ENCODE data around the gene SELENON. TPM values are rescaled to one million over a fixed set of nuclear protein-coding genes. Genes with fewer than 3 reads are reported as not detected.

SELENON gene
- total RNA-seq, 1 experiment from 2014 or later: 21.7 TPM

DNA sequence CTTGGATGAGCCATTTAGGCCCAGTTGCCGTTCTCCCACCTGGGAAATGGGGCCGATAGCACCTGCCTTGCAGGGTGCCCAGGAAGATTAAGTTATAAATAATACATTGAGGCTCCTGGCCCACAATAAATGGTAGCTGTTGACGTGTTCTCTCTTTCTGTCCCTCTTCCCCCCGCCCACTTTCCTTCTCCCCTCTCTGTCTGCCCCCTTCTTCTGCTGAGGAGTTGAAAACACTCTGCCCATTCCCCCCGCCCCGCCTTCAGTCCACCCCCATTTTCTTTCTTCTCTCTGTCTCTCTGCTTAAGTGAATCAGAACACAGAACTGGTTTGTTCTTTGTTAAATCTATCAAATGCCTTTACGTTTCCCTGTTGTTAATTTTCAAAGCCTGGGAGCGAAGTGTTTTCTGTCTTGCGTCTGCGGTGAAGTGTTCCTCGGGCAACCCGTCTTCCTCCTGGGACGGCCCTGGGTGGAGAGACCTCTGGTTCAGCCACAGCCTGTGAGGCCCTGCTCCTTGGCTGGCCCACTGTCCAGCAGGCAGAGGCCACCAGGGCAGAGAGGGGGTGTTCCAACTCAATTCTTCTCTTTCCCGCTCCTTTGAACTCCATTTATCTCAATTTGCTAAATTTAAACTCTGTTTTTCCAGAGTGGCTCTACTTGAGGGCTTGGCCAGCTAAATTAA is 29.3 kb upstream of the SELENON start:
- no peak for DNase-seq (ENCODE audit: low spot score)

DNA sequence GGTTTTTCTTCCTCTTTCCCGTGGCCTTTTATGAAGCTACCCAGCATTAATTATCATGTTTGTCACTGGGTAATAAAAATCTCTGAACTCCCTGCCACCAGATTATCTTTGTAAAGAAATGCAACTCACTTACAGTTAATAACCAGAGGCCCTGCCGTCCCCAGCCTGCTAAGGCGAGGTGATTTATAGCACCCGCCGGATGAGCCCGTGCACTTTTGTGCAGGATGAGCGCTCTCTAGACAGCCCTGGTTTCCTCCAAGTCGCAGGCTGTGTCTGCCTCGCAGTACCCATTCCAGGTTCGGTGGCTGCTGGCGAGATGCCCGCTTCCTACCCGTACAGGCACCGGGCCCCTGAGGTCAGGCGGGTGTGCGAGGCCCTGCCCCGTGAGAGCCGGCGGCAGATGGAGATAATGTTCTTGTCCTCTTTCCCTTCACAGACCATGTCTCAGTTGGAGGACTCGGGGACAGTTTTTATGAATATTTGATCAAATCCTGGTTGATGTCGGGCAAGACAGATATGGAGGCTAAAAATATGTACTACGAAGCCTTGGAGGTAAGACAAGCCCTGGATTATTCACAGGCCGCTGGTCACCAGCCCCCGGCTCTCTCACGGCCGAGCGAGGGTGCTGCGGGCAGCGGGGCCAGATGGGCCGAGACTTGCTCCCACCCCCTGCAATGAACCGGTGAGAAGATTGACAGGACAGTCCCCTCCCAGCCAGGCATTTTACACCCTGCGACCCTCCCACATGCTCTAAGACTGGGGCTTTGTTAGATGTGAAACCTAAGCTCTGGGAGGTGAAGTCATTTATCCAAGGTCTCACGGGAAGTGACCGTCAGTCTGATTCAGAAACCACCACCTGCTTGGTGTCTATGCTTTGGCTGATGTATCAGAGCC is 28.5 kb upstream of the SELENON start:
- DNase-seq (ENCODE audit: low spot score): peak; percentile 34

GRCh38 chr1:25772164-25772563 is 27.8 kb upstream of the SELENON start:
- DNase-seq (ENCODE audit: low spot score): no peak

DNA sequence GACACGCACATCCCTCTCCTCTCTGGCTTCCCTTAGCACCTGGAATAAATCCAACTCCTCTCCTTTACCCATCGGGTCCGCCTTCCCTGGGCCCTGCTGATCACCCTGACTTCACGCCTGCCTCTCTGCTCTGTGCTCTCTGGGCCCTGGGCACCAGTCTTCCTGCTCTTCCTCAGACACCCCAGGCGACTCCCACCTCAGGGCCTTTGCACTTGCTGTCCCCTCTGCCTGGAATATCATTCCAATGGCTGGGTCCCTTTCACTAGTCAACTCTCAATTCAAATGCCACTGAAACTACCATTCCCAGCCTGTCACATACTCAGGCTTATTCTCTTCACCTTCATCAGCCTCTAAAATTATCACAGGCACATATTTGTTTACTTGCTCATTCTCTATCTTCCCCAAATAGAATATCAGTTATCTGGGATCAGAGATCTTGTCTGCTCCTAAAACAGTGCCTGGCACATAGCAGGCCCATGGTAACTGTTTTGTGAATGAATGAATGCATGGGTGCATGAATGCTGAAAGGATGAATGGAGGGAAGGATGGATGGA is 27.2 kb upstream of the SELENON start:
- no peak for DNase-seq (ENCODE audit: low spot score)

DNA sequence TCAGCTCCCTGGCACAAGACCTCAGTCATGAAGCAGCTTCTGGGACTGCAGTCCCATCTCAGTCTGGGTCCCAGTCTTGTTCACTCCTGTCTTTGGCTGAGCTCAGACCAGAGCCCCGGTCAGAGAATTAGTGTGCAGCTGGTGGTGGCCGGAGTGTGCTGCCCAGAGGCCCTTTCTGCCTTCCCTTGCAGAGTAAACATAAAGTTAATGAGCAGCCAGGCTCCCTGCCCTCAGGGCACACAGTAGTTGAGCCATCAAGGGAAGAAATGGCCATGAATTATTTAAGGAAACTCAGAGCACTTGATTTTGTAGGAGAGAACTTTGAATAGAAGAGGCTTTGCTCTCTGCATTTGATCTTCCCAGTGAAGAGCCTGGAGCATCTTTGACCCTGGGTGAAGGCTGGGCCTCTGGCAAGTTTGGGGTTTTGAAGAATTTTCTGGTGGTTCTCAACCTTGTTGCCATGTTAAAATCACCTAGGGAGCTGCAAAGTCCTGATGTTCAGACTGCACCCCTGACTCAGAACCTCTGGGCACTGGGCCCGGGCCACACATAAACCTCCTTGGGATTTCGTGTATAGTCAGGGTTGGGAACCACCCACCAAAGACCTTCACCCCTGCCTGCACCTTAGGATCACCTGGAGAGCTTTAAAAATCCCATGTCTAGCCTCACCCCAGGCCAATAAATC is 26.4 kb upstream of the SELENON start:
- DNase-seq (ENCODE audit: low spot score): no peak

DNA sequence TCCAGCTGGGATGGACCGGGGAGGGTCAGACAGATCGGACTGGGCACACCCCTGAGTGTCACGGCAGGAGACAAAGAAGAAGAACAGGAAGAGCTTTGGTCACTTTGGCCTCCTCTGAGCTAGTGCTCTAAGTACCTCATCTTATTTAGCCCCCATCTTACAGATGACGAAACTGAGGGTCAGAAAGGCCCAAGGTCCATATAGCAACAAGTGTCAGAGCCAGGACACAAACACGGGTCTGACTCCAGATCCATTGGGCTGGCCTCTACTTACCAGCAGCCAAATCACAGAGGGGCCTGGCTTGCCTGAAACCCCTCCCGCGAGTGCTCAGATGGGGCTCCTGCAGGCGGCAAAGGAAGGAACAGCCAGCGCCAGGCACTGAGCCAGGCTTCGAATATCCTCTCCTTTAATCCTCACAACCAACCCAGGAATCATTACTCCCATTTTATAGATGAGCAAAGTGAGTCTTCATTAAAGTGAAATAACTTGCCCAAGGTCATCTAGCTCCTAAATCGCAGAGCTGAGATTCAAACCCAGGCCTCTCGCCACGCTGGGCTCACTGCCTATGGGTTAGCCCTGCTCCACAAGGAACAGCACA is 25.7 kb upstream of the SELENON start:
- DNase-seq (ENCODE audit: low spot score): no peak

DNA sequence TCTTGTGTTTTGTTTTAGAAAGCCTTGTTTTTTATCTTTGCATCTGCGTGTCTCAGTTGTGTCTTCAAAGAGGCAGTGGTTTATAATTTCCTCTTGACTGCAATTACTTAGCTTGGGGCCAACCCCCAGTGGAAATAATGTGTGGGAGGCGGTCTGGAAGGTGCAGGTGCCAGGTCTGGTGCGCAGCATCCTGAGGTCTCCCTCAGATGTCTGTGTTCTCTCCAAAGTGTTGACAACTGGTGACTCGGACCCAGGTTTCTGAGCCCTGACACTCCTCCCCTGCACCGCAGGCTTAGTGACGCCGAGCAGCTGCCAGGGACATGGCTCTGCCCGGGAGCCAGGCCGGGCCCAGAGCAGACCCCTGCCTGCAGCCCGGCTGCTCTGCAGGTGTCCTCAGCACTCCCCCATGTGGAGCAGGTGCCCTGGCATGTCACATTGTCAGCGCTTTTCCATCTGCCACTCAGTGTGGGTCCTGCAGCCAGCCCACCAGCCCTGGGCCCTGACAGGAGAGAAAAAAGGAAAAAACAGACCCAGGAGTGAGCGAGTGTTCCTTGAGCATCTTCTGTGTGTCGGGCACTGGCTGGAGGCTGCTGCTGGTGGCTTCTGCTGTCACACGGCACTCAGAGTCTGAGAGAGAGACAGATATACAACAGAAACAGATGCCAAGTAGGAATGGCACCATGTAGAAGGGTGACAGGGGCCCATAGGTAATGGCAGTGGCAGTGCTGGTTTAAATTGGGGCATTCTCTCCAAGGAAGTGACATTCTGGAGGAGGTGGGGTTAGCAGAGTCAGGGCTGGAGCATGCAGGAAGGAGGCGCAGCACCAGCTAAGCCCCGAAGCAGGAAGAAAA is 24.8 kb upstream of the SELENON start:
- no peak for DNase-seq (ENCODE audit: low spot score)

DNA sequence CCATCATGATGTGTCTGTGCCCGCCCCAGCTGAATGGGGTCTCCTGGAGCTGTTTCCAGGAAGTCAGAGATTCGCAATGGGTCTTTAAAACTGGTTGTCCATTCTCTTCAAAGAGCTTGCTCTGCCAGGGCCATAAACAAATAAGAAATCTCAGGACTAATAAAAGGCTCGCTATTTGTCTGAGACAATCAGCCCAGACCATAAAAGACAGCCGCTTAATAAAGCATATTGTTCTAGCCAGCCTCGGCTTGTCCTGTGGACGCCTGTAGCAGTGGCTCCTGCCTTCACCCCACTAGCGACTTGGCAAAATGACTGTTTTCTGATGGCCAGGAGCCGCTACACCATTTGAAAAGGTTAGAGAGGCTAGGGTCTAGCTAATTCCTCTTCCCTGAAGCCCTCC is 20.6 kb upstream of the SELENON start:
- no peak for DNase-seq (ENCODE audit: low spot score)

DNA sequence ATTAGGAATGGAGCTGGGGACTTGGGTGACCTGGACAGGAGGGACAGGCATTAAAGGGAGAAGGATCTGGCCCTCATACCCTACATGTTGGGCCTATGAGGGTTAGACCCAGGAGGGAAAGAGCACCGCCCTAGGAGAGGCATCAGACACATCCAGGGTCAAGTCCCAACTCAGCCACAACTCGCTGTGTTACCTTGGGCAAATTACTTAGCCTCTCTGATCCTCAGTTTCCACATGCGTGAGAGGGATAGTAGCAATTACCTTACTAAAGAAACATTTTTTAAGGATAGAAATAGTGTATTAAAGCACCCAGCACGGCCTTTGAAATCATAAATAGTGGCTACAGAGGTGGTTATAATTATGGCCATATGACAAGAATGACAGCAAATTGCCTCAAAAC is 20.1 kb upstream of the SELENON start:
- no peak for DNase-seq (ENCODE audit: low spot score)

DNA sequence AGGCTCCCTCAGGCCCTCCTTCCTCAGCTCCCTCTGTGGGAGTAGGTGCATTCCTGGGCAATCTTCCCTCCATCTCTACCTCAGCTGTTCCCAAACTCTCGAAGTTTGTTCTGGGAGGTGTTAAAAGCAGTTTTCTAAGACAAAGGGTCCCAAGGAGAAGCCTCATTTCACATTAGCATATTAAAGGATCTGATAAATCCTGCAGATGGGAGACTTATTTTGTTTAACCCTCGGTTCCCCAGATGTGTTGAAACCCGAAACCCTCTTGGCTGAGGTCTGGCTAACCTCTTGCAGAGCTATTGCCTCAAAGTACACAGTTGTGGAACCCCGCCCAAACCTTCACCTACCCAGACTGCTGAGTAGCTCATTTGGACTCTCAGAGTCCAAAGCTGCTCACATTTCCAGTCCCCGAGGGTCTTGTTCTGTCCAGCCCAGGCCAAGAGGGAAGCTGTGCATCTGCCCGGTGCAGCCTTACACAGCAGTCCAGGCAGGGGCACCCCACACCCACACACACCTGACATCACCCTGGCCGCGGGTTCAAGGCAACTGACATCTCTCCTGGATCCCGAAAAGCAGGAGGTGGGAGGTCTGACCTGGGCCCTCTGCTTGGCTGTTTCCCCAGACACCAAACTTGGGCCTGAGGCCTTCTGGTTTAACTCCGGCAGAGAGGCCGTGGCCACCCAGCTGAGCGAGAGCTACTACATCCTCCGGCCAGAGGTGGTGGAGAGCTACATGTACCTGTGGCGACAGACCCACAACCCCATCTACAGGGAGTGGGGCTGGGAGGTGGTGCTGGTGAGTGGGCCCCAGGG is 19.5 kb upstream of the SELENON start:
- DNase-seq (ENCODE audit: low spot score): no peak

- DNase-seq (ENCODE audit: low spot score): no peak
Measured at GRCh38 chr1:25781130-25781433, 18.9 kb upstream of the SELENON start.

DNA sequence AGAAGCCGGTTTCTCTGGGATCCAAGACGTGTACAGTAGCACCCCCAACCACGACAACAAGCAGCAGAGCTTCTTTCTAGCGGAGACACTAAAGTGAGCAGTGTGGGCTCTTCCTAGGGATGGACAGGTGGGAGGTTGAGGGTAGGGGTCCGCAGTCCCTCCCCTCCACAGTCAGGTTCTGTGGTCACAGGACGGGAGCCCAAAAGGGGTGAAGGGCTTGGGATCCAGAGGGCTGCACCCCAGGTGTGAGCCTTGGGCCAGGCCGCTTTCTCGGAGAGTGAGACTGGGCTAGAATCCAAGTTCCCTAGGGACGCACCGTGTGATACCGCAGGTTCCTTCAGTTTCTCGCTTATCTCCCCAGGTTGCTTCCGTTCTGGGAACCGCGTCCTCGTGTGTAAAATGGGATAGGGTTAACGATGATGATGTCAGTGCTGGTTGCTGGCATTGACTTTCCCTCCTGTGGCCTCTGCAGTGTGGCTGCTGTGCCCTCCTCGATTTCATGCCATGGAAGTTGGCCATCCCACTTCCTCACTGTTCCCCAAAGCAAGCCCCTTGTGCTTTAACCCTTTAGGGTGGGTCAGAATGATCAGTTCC is 17.3 kb upstream of the SELENON start:
- no peak for DNase-seq (ENCODE audit: low spot score)

GRCh38 chr1:25784575-25785051 is 15.4 kb upstream of the SELENON start:
- DNase-seq (ENCODE audit: low spot score): peak; percentile 46

DNA sequence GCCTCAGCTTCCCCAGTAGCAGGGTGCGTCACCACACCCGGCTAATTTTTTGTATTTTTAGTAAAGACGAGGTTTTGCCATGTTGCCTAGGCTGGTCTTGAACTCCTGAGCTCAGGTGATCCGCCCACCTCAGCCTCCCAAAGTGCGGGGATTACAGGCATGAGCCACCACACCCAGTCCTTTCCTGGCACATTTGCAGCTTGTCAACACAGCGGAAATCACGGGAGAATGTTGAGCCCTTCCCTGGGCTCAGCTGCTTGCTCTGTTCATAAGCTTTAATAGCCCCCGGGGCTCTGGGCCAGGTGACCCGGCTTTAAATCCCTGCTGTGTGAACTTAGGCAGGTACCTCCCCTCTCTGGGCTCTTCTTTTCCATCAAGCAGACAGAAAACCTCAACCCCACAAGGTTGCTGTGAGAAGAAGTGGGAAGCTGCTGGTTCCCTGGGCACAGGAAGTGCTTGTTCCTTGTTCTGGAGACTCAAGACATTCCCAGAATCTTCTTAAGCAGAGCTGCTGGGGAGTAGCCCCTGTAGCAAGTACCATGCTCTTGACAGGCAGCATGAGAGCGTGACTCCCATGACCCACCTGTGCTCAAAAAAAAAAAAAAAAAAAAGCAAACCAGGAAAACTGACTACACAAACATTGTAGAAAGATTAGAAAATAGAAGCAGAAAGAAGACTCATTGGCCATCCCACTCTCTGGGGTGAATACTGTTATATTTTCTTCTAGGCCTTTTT is 14.5 kb upstream of the SELENON start:
- DNase-seq (ENCODE audit: low spot score): no peak

- DNase-seq (ENCODE audit: low spot score): no peak
Measured at GRCh38 chr1:25786887-25787759, 12.9 kb upstream of the SELENON start.

DNA sequence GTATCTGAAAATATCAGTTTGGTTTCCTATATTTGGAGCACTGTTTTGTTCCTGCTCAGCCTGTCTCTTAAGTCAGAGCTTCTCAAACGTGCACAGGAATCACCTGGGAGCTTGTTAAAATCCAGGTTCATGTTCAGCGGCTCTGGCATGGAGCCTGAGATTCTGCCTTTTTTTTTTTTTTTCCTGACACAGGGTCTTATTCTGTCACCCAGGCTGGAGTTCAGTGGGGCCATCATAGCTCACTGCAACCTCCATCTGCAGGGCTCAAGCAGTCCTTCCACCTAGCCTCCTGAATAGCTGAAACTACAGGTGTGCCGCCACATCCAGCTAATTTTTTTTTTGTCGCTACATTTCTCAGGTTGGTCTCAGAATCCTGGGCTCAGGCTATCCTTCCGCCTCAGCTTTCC is 12.2 kb upstream of the SELENON start:
- no peak for DNase-seq (ENCODE audit: low spot score)

- no peak for DNase-seq (ENCODE audit: low spot score)
Measured at GRCh38 chr1:25790472-25790871, 9.5 kb upstream of the SELENON start.

DNA sequence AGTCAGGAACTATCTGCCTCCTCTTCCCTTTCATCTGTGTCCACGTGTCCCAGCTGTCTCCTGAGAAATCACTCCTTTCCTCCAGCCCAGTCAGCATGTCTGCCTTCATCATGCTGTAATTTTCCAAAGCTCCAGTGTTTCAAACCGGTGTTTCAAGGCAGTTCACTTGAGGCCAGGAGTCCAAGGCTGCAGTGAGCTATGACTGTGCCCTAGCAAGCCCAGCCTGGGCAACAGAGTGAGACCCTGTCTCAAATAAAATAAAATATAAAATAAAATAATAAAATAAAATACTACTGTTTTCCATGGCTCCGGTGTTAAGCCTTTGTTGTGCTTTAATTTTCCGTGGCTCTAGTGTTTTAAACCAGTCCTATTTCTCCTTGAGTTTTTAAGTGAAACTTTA is 7.9 kb upstream of the SELENON start:
- no peak for DNase-seq (ENCODE audit: low spot score)

Data from A172 (cell line).